Esophagus squamous epithelium (tissue), 5 donors: Measurements from ENCODE around the gene TLCD1. TPM values are rescaled to one million over a fixed set of nuclear protein-coding genes. Genes with fewer than 3 reads are reported as not detected.
A peak's percentile ranks its signal among the peaks of the same experiment; 100 is the strongest.

ENCODE experiments used
- DNase-seq: peaks from one replicate; lab custom pipeline; 2025; lab: John Stamatoyannopoulos, UW
- H3K27ac ChIP-seq, 4 donors: fragments of 200-600 bp; sonication (generic); one replicate each; pipeline ENCODE4 v1.5.1; 2016 to 2019; ENCODE audit warnings: mild to moderate bottlenecking in 1 of 4
- H3K27me3 ChIP-seq, 4 donors: fragments of 200-600 bp; sonication (generic); 1 replicate in 3 of 4; 2 replicates in 1 of 4; pipeline versions ENCODE4 v1.5.1 to v1.6.0; 2017 to 2021; ENCODE audit warnings: antibody characterized with exemption in 1 of 4
- H3K36me3 ChIP-seq, 3 donors: fragments of 200-600 bp; sonication (generic); one replicate each; pipeline ENCODE4 v1.5.1; 2016 to 2019
- H3K4me1 ChIP-seq, 3 donors: fragments of 200-600 bp; sonication (generic); one replicate each; pipeline ENCODE4 v1.5.1; 2017 to 2019
- H3K4me3 ChIP-seq, 4 donors: fragments of 200-600 bp; sonication (generic); 1 replicate in 3 of 4; 2 replicates in 1 of 4; pipeline ENCODE4 v1.5.1; 2016 to 2019; ENCODE audit warnings: mild to moderate bottlenecking in 2 of 4, moderate library complexity in 1 of 4
- H3K9me3 ChIP-seq, 3 donors: fragments of 200-600 bp; sonication (generic); one replicate each; pipeline ENCODE4 v1.5.1; 2016 to 2019
- CTCF ChIP-seq, 6 experiments: fragments of 450-650 bp in 4 of 6; fragments of 200-600 bp in 2 of 6; sonication (generic) in 2 of 6; IDR thresholded peaks; one replicate each; pipeline ENCODE4 v1.5.1; 2016 to 2019; ENCODE audit warnings: antibody characterized with exemption in 6 of 6, mild to moderate bottlenecking in 4 of 6, moderate library complexity in 4 of 6
- POLR2A ChIP-seq, 4 donors: fragments of 450-650 bp; IDR thresholded peaks; one replicate each; pipeline ENCODE4 v1.6.1; 2017; ENCODE audit warnings: antibody characterized with exemption in 4 of 4, mild to moderate bottlenecking in 4 of 4, moderate library complexity in 3 of 4
- WGBS, 2 donors: methylation state at CpG; one replicate each; pipeline ENCODE4 v1.1.5; 2018; 5-methylcytosine and 5-hydroxymethylcytosine counted together
- intact Hi-C: fragments of 100-400 bp; cut with DNase I; formaldehyde crosslinking; loops from one replicate; pipeline ENCODE4 v1.15.0; 2022
- total RNA-seq, 4 donors: library from RNA; depleted of rRNA; stranded (reverse); fragments of >200 nt; gene quantifications; one replicate each; pipeline ENCODE4 v1.1.0, GENCODE V29; 2016
- donor health status: DM: yes; HTN: yes; CAD: no.

Gene TLCD1
- total RNA-seq, 4 donors from 2014 or later: 8.8 to 17.0 (median 13.0) TPM

GRCh38 chr17:28717578-28718332, 8.3 kb downstream of the TLCD1 start, which contains the start of gene RAB34:
Gene RAB34 (minus strand): TSS chr17:28717868. CDS start chr17:28717266, 602 bp downstream.
- Histone ChIP-seq H3K36me3 (peaks cover 0 to 46% (median 2%) of the 10 kb centered on the region in 3 donors), H3K4me3 (peak within 1 kb of the TSS; percentile 43 to 93 (median 74)), H3K4me1 (peaks cover 33 to 67% (median 43%) of the 10 kb centered on the region in 3 donors), H3K27me3 (peaks cover 0 to 15% (median 0%) of the 10 kb centered on the region in 4 donors), H3K27ac (peak within 1 kb of the TSS; percentile 93 to 97 (median 95)), H3K9me3 (no peaks in the 10 kb centered on the region)
- WGBS, 2 donors: 11% methylated on average over 5 of the region's 60 CpGs; no CpG with 5 or more reads in 1 of the 2 donors
- intact Hi-C loops: no loop called here
- DNase-seq: no peak
- TF ChIP-seq CTCF (IDR thresholded peaks at IDR 0.05) (peak in 1 of 6 experiments; percentile 9), POLR2A (IDR thresholded peaks at IDR 0.05) (peak in 1 of 4 donors; percentile 57)

- H3K27ac ChIP-seq: peak overlapping the region; percentile 93 to 97 (median 95)
- DNase-seq: no peak
- peaks cover 0 to 15% (median 0%) of the 10 kb centered on the region in 4 donors for H3K27me3 ChIP-seq
- peaks cover 31 to 67% (median 35%) of the 10 kb centered on the region in 3 donors for H3K4me1 ChIP-seq
- peak overlapping the region; percentile 43 to 93 (median 74) for H3K4me3 ChIP-seq
- 38 to 44% methylated on average over 1 to 11 of the region's 63 CpGs for WGBS, 2 donors
- H3K9me3 ChIP-seq: no peaks in the 10 kb centered on the region
- TF ChIP-seq POLR2A (IDR thresholded peaks at IDR 0.05) (no peak), CTCF (IDR thresholded peaks at IDR 0.05) (no peak)
- peaks cover 0 to 38% (median 0%) of the 10 kb centered on the region in 3 donors for H3K36me3 ChIP-seq
- intact Hi-C loops: no loop called here
These were observed 9.1 kb downstream of the TLCD1 start for GRCh38 chr17:28716740-28717577.

GRCh38 chr17:28715217-28715616, 10.8 kb downstream of the TLCD1 start:
- intact Hi-C loops: no loop called here
- H3K9me3 ChIP-seq: no peaks in the 10 kb centered on the region
- DNase-seq: no peak
- H3K4me1 ChIP-seq: peaks cover 25 to 64% (median 31%) of the 10 kb centered on the region in 3 donors
- WGBS, 2 donors: 90 to 93% methylated on average over 1 to 2 of the region's 2 CpGs
- H3K4me3 ChIP-seq: no peak overlapping the region
- no peak overlapping the region for H3K27ac ChIP-seq
- TF ChIP-seq POLR2A (IDR thresholded peaks at IDR 0.05): no peak
- no peak for TF ChIP-seq CTCF (IDR thresholded peaks at IDR 0.05)
- H3K27me3 ChIP-seq: peaks cover 0 to 15% (median 0%) of the 10 kb centered on the region in 4 donors
- H3K36me3 ChIP-seq: peaks cover 0 to 25% (median 0%) of the 10 kb centered on the region in 3 donors

GRCh38 chr17:28714281-28714680, 11.8 kb downstream of the TLCD1 start:
- TF ChIP-seq CTCF (IDR thresholded peaks at IDR 0.05) (no peak), POLR2A (IDR thresholded peaks at IDR 0.05) (no peak)
- H3K27me3 ChIP-seq: peaks cover 0 to 15% (median 0%) of the 10 kb centered on the region in 4 donors
- intact Hi-C loops: no loop called here
- H3K4me1 ChIP-seq: peaks cover 29 to 72% (median 34%) of the 10 kb centered on the region in 3 donors
- H3K36me3 ChIP-seq: peaks cover 0 to 25% (median 0%) of the 10 kb centered on the region in 3 donors
- no peak overlapping the region for H3K27ac ChIP-seq
- H3K9me3 ChIP-seq: no peaks in the 10 kb centered on the region
- no peak overlapping the region for H3K4me3 ChIP-seq
- DNase-seq: no peak
- WGBS, 2 donors: 87 to 93% methylated on average over 2 to 3 of the region's 3 CpGs
